BJ (cell line): ENCODE results near the gene FNDC1. TPM values are rescaled to one million over a fixed set of nuclear protein-coding genes. Genes with fewer than 3 reads are reported as not detected.

Experiments
- CTCF ChIA-PET: fragments of 350-600 bp; formaldehyde crosslinking; extraction: SDS; loops from one replicate; lab custom pipeline; 2021; ENCODE audit warnings: antibody characterized with exemption, inconsistent platforms; lab: Yijun Ruan, JAX
- POLR2A ChIA-PET: fragments of 300-600 bp; sonication (Branson Sonifier 250); formaldehyde crosslinking; extraction: SDS; loops from one replicate; lab custom pipeline; 2021; ENCODE audit warnings: antibody characterized with exemption; lab: Charles Lee
- DNase-seq: peaks from one replicate; pipeline ENCODE4 v3.0.0-alpha.2; 2011; ENCODE audit warnings: low read depth
- H3K27me3 ChIP-seq: 2 replicates; pipeline ENCODE4 v1.6.0; 2011; ENCODE audit warnings: low read length; ENCODE audit not compliant: control insufficient read depth, insufficient read depth
- H3K36me3 ChIP-seq: 2 replicates; pipeline ENCODE4 v1.5.1; 2011; ENCODE audit warnings: low read length; ENCODE audit not compliant: control insufficient read depth, insufficient read depth
- H3K4me3 ChIP-seq: 2 replicates; pipeline ENCODE4 v1.5.1; 2011; ENCODE audit warnings: low read depth, mild to moderate bottlenecking, control low read depth, low read length
- CTCF ChIP-seq: IDR thresholded peaks from 2 replicates; pipeline ENCODE4 v1.5.1; 2011; ENCODE audit warnings: low read depth, mild to moderate bottlenecking, control low read depth, inconsistent platforms, low read length, moderate library complexity; ENCODE audit not compliant: insufficient read depth
- polyA plus RNA-seq: library from polyadenylated mRNA; depleted of rRNA; stranded (reverse); fragments of >200 nt; gene quantifications from 2 replicates; pipeline ENCODE4 v1.2.3, GENCODE V29; 2011

Gene FNDC1
- polyA plus RNA-seq, 1 experiment = 0.10 TPM

- CTCF ChIA-PET = interaction anchor here (1.8 kb wide), 1 partner anchor 81 kb away, joined by 6 read pairs; no protein-coding TSS in a partner anchor
- Histone ChIP-seq H3K4me3 (no peak overlapping the region), H3K27me3 (no peaks in the 10 kb centered on the region), H3K36me3 (no peaks in the 10 kb centered on the region)
- TF ChIP-seq CTCF = no peak
- no peak for DNase-seq
- POLR2A ChIA-PET = no interaction called here
Observed at GRCh38 chr6:159255434-159255951, 86.3 kb downstream of the FNDC1 start.

- no peak for DNase-seq
- Histone ChIP-seq H3K27me3 (no peaks in the 10 kb centered on the region), H3K4me3 (no peak overlapping the region), H3K36me3 (no peaks in the 10 kb centered on the region)
- ChIA-PET CTCF (interaction anchor here (1.8 kb wide), 1 partner anchor 81 kb away, joined by 6 read pairs; no protein-coding TSS in a partner anchor), POLR2A (no interaction called here)
- TF ChIP-seq CTCF = no peak
Observed at GRCh38 chr6:159256128-159256527, 86.9 kb downstream of the FNDC1 start.

GRCh38 chr6:159257846-159258245 is 88.6 kb downstream of the FNDC1 start:
- POLR2A ChIA-PET = no interaction called here
- Histone ChIP-seq H3K4me3 (no peak overlapping the region), H3K27me3 (no peaks in the 10 kb centered on the region), H3K36me3 (no peaks in the 10 kb centered on the region)
- no peak for DNase-seq
- no peak for TF ChIP-seq CTCF
- CTCF ChIA-PET = interaction anchor here (0.7 kb wide), 1 partner anchor 84 kb away, joined by 3 read pairs; no protein-coding TSS in a partner anchor

- TF ChIP-seq CTCF = no peak
- CTCF ChIA-PET = interaction anchor here (1.6 kb wide), 1 partner anchor 16 kb away, joined by 4 read pairs; no protein-coding TSS in a partner anchor
Observed at GRCh38 chr6:159259441-159260125, 90.4 kb downstream of the FNDC1 start.

GRCh38 chr6:159260208-159260607 is 91.0 kb downstream of the FNDC1 start:
- TF ChIP-seq CTCF = no peak
- CTCF ChIA-PET = interaction anchor here (1.6 kb wide), 1 partner anchor 15 kb away, joined by 4 read pairs; no protein-coding TSS in a partner anchor
- H3K4me3 ChIP-seq = no peak overlapping the region
- POLR2A ChIA-PET = interaction anchor here (1.0 kb wide), 1 partner anchor 201 kb away, joined by 4 read pairs; no protein-coding TSS in a partner anchor
- no peaks in the 10 kb centered on the region for H3K27me3 ChIP-seq
- no peaks in the 10 kb centered on the region for H3K36me3 ChIP-seq
- no peak for DNase-seq

More at GRCh38 chr6:159259441-159260125, 90.4 kb downstream of the FNDC1 start:
- DNase-seq = no peak
- H3K27me3 ChIP-seq = no peaks in the 10 kb centered on the region
- H3K4me3 ChIP-seq = no peak overlapping the region
- POLR2A ChIA-PET = interaction anchor here (1.0 kb wide), 1 partner anchor 202 kb away, joined by 4 read pairs; no protein-coding TSS in a partner anchor
- no peaks in the 10 kb centered on the region for H3K36me3 ChIP-seq
